Heart right ventricle (tissue), 16 donors: Measurements from ENCODE around the gene KRT86. TPM values are rescaled to one million over a fixed set of nuclear protein-coding genes. Genes with fewer than 3 reads are reported as not detected.

Experiments
- ATAC-seq, 8 donors: fragments of 200-7000 bp; cut with Tn5 transposase; one replicate each; pipeline ENCODE4 v1.9.1; 2020; ENCODE audit warnings: mild to moderate bottlenecking in 8 of 8, moderate library complexity in 8 of 8, moderate number of reproducible peaks in 1 of 8
- DNase-seq, 2 donors: peaks; one replicate each; pipeline ENCODE4 v3.0.0-alpha.2; 2020
- H3K27ac ChIP-seq, 10 donors: fragments of 200-600 bp; sonication (generic) in 2 of 10; one replicate each; pipeline versions ENCODE4 v1.5.0 to v1.8.0; 2020 to 2022; ENCODE audit warnings: mild to moderate bottlenecking in 3 of 10
- H3K27me3 ChIP-seq, 7 donors: fragments of 200-600 bp; one replicate each; pipeline ENCODE4 v1.8.0; 2021 to 2022; ENCODE audit warnings: mild to moderate bottlenecking in 2 of 7
- H3K36me3 ChIP-seq, 9 donors: fragments of 200-600 bp; sonication (generic) in 1 of 9; one replicate each; pipeline versions ENCODE4 v1.5.0 to v1.8.0; 2020 to 2022; ENCODE audit warnings: mild to moderate bottlenecking in 2 of 9
- H3K4me1 ChIP-seq, 9 donors: fragments of 200-600 bp; sonication (generic) in 1 of 9; one replicate each; pipeline versions ENCODE4 v1.5.0 to v1.8.0; 2020 to 2022; ENCODE audit warnings: mild to moderate bottlenecking in 4 of 9
- H3K4me3 ChIP-seq, 10 donors: fragments of 200-600 bp; sonication (generic) in 2 of 10; one replicate each; pipeline versions ENCODE4 v1.5.0 to v1.8.0; 2020 to 2022; ENCODE audit warnings: mild to moderate bottlenecking in 7 of 10, moderate library complexity in 2 of 10
- H3K9me3 ChIP-seq, 11 donors: fragments of 200-600 bp in 10 of 11; sonication (generic) in 2 of 11; one replicate each; pipeline versions ENCODE4 v1.5.0 to v1.8.0; 2013 to 2022; ENCODE audit warnings: mild to moderate bottlenecking in 2 of 11, control low read depth in 1 of 11, moderate library complexity in 1 of 11
- WGBS, 2 donors: extraction: QIAGEN DNeasy Blood & Tissue Kit; methylation state at CpG; one replicate each; pipeline ENCODE4 v1.1.7; 2013; ENCODE audit warnings: inconsistent platforms in 1 of 2; 5-methylcytosine and 5-hydroxymethylcytosine counted together
- intact Hi-C, 10 donors: fragments of 100-400 bp; cut with DNase I; formaldehyde crosslinking; loops; one replicate each; pipeline versions ENCODE4 v1.11.1 to v1.14.2; 2022
- polyA plus RNA-seq, 2 donors: library from polyadenylated mRNA; stranded (reverse); fragments of 200-250 nt; gene quantifications; one replicate each; pipeline ENCODE4 v1.2.3, GENCODE V29; 2013
- total RNA-seq, 10 donors: library from RNA; stranded (reverse); fragmentation: NEBNext Ultra II Directional in 3 of 10; extraction: Animal tissue kit (Norgen Biotek cat#: 25700) in 3 of 10; gene quantifications; one replicate each; pipeline versions ENCODE4 v1.2.1 to v1.2.4, GENCODE V29; 2021 to 2023
- TF ChIP-seq, protein P1 (sequence below), 9 donors: fragments of 200-600 bp; sonication (generic) in 2 of 9; IDR thresholded peaks; one replicate each; pipeline versions ENCODE4 v1.5.0 to v1.8.0; 2021 to 2022; ENCODE audit warnings: antibody characterized with exemption in 9 of 9, mild to moderate bottlenecking in 5 of 9, moderate library complexity in 1 of 9
- donor health status: Arrhythmogenic right ventricular cardiomyopathy.
- donor health status: ischemic (EF 13 %, LVEDD 7.1; RV severe dilation, severe dysfunction).
- donor health status: healthy with polysubstance abuse.
- donor health status: DM: no; HTN: yes; CAD: no.
- donor health status: DM: no; HTN: no; CAD: no.
- donor health status: ischemic (EF 25% LVEDD 6.9; RV normal size, moderate dysfunction).
- donor health status: ischemic (EF 25% LVEDD 5.7; RV mildly dilated, moderate dysfunction).
- donor health status: healthy.
- donor health status: DM: yes; HTN: yes; CAD: no.
- donor health status: Ischemic cardiomyopathy.
- donor health status: ischemic (EF 35%, LVEDD 5.7; RV mildly dilated, moderate dysfunction).
- donor health status: nonischemic (EF 11% LVEDD 7.7; RV severe dilation, severe dysfunction).
- donor health status: DM: yes; HTN: yes; CAD: no.
- donor health status: PGD.
- donor health status: ischemic (EF 29% LVEDD 5.4; RV normal size, mild dysfunction).
- donor health status: nonischemic (EF 23%, LVEDD 6.1; RV moderate dilation, normal function).

Gene KRT86
- total and polyA plus RNA-seq, 12 donors, result 0.01 to 0.19 TPM; not detected in 10

DNA sequence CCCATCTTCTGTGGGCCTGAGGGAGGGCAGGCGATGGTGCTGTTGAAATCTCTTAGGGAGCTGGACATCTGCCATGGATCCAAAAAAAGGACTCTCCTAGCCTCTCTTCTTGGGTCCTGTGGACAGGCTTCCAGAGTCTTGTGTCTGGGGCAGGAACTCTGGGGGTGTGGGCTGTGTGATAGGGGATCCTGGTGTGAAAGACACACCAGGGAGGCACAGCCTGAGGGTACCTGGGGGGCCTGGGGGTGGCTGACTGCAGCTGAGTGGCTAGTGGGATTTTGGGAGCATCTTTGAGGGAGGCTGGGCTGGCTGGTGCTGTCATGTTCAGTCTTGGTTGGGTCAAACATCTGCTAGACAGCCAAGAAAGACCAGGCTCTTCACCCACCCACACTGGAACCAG lies 48.6 kb downstream of the KRT86 start:
- H3K4me1 ChIP-seq, result no peaks in the 10 kb centered on the region
- H3K27me3 ChIP-seq, result peaks cover 14 to 61% (median 50%) of the 10 kb centered on the region in 7 donors
- no peak for ATAC-seq
- WGBS, 2 donors, result 48 to 58% methylated on average over 1 of the region's 1 CpG
- no peaks in the 10 kb centered on the region for H3K36me3 ChIP-seq
- H3K9me3 ChIP-seq, result no peaks in the 10 kb centered on the region
- no peak for DNase-seq
- no peak overlapping the region for H3K4me3 ChIP-seq
- intact Hi-C loops, result loop anchor here in 2 of 10 donors (5.0 to 10.0 kb wide), 2 partner anchors 101 to 168 kb away; no protein-coding TSS in a partner anchor
- TF ChIP-seq, protein P1, sequence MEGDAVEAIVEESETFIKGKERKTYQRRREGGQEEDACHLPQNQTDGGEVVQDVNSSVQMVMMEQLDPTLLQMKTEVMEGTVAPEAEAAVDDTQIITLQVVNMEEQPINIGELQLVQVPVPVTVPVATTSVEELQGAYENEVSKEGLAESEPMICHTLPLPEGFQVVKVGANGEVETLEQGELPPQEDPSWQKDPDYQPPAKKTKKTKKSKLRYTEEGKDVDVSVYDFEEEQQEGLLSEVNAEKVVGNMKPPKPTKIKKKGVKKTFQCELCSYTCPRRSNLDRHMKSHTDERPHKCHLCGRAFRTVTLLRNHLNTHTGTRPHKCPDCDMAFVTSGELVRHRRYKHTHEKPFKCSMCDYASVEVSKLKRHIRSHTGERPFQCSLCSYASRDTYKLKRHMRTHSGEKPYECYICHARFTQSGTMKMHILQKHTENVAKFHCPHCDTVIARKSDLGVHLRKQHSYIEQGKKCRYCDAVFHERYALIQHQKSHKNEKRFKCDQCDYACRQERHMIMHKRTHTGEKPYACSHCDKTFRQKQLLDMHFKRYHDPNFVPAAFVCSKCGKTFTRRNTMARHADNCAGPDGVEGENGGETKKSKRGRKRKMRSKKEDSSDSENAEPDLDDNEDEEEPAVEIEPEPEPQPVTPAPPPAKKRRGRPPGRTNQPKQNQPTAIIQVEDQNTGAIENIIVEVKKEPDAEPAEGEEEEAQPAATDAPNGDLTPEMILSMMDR (IDR thresholded peaks at IDR 0.05), result no peak
- H3K27ac ChIP-seq, result no peak overlapping the region

DNA sequence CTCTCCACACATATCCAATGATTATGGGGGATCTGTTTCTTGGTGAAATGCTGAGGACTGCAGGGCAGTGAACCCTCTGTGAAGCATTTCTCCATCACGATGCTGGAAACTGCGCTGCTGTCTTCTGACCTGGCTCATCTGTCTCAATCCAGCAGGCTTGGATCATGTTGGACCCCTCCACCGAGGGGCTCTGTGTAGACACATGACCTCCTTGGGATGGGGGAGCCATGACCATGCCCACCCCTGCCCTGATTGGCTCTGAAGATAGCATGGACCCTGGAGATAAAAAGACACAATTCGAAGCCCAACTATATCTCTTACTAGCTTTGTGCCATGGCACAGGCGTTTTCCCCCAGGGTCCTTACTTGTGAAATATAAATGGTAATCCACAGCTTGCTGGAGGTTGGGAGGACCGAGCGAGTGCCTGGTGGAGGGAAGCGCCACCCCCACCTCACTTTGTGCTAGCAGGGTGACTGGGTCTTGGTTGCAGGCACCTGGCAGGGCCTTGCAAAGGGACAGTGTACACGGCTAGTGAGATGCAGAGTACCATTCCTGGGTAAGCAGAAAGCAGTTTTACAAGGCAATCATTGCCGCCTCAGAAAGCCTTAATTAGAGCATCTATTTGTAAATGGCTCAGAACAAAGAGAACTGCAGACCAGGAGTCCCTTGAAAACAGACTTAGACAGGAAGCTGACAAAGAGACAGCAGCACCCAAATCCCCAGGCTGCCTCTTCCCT lies 49.1 kb downstream of the KRT86 start:
- Histone ChIP-seq H3K4me3 (no peak overlapping the region), H3K27ac (no peak overlapping the region), H3K27me3 (peaks cover 14 to 66% (median 49%) of the 10 kb centered on the region in 7 donors), H3K36me3 (no peaks in the 10 kb centered on the region), H3K4me1 (no peaks in the 10 kb centered on the region), H3K9me3 (no peaks in the 10 kb centered on the region)
- DNase-seq (no peak), ATAC-seq (no peak)
- TF ChIP-seq, protein P1 (IDR thresholded peaks at IDR 0.05), result no peak
- intact Hi-C loops, result loop anchor here in 4 of 10 donors (2.0 to 10.0 kb wide), 4 partner anchors 101 to 169 kb away; no protein-coding TSS in a partner anchor
- WGBS, 2 donors, result 84 to 87% methylated on average over 10 of the region's 10 CpGs

DNA sequence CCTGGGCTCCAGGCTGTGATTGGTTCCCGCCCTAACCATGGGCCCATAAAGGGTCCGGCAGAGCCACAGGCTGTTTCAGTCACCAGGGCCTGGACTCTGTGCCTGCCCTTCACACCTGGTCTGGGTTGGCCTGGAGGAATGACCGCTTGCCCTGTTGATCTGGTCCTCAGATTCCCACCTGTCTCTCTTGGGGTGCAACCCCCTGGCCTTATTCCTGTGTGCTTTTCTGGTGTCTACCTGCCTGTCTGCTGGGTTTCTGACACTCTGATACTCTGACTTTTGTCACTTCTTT lies 49.7 kb downstream of the KRT86 start:
- Histone ChIP-seq H3K27me3 (peaks cover 14 to 65% (median 46%) of the 10 kb centered on the region in 7 donors), H3K9me3 (no peaks in the 10 kb centered on the region), H3K4me1 (no peaks in the 10 kb centered on the region), H3K36me3 (no peaks in the 10 kb centered on the region), H3K27ac (no peak overlapping the region), H3K4me3 (no peak overlapping the region)
- no peak for DNase-seq
- TF ChIP-seq, protein P1 (IDR thresholded peaks at IDR 0.05), result no peak
- intact Hi-C loops, result loop anchor here in 4 of 10 donors (2.0 to 10.0 kb wide), 4 partner anchors 102 to 169 kb away; no protein-coding TSS in a partner anchor
- WGBS, 2 donors, result 85 to 86% methylated on average over 3 of the region's 3 CpGs
- no peak for ATAC-seq

DNA sequence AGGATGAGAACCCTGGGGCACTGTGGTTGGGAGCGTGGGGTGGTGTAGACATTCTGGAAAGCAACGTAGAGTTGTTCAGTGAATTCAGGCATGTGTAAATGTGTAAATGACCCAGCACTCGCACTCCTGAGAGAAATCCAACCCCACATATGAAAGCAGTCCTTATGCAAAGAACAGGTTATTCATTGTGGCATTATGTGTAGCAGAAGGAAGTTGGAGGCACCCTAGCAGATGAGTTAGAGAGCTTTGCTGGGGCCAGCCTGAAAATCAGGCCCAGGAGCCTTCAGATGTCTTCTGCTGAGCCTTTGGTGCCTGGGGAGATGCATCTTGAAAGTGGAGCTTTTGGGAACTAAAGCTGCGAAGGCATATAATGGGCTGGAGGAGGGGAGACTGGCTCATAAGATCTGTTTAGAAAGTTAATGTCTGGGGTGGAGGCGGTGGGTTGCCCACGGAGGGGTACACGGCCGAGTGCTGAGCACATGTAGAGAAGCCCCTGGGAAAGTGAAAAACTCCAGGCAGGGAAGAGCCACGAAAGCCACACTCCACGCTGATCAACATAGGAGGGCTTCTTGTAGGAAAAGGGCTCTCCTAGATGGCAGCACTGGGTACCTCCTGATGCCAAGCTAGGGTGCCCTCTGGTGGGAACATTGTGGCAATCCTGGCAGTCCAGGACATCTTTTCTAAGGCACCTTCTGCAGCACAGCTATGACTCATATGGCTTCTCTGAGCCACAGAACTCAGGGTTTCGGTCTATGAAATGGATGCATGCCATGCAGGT lies 52.8 kb downstream of the KRT86 start:
- 46 to 50% methylated on average over 11 of the region's 11 CpGs for WGBS, 2 donors
- ATAC-seq (peak; percentile 63 to 90 (median 83)), DNase-seq (peak; percentile 53 to 61)
- Histone ChIP-seq H3K36me3 (no peaks in the 10 kb centered on the region), H3K4me3 (no peak overlapping the region), H3K27me3 (peaks cover 0 to 37% (median 15%) of the 10 kb centered on the region in 7 donors), H3K27ac (no peak overlapping the region), H3K4me1 (no peaks in the 10 kb centered on the region), H3K9me3 (no peaks in the 10 kb centered on the region)
- TF ChIP-seq, protein P1 (IDR thresholded peaks at IDR 0.05), result peak; percentile 33 to 87 (median 71)
- intact Hi-C loops, result loop anchor here in 7 of 10 donors (2.0 to 10.0 kb wide), 4 partner anchors 105 to 172 kb away; no protein-coding TSS in a partner anchor
